Measurements from ENCODE around the gene GRM4.
"Not testable (repeated sequence)": the region's sequence is repeated elsewhere in the genome, so short reads cannot be mapped to it uniquely, and the experiment has no call there.

Gene GRM4

GRCh38 chr6:34059136-34059731 is 86.7 kb downstream of the GRM4 start:
- DNase-seq, result no peak

GRCh38 chr6:34057790-34058189 is 88.1 kb downstream of the GRM4 start:
- DNase-seq, result no peak

DNA sequence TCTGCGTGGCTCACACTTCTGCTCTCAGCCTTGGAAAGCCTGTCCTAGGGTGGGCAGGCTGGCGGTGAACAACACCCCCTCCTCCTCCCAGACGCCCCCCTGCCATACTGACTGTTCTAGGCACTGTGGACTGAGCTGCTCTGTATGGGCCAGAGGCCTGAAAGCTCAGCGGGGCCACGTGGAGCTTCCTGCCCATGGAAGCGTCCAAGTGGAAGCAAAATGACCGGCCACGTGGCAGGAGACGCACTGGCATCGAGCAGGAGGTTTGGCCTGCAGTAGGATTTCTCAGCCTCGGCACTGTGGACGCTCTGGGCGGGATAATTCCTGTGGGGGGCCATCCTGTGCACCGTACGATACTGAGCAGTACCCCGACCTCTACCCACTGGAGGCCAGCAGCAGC is 88.7 kb downstream of the GRM4 start:
- no peak for DNase-seq

- no peak for DNase-seq
Measured at GRCh38 chr6:34056305-34057108, 89.4 kb downstream of the GRM4 start.

- no peak for DNase-seq
Measured at GRCh38 chr6:34055223-34055933, 90.5 kb downstream of the GRM4 start.

DNA sequence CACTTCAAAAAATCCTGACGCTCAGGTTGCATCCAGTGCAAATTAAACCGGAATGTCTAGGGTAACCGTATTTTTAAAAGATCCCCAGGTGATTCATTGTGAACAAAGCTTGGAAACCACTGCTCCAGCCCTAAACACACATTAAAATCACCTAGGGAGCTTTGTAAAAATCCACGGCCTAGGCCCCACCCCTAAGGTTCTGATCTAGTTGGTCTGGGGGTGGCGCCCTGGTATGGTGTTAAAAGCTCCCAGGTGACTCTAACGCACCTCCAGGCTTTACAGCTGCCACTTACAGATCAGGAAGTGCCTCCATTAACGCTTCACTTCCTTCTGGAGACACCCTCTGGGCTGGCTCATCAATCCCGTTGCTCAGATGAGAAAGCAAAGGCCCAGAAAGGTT is 92.2 kb downstream of the GRM4 start:
- no peak for DNase-seq

DNA sequence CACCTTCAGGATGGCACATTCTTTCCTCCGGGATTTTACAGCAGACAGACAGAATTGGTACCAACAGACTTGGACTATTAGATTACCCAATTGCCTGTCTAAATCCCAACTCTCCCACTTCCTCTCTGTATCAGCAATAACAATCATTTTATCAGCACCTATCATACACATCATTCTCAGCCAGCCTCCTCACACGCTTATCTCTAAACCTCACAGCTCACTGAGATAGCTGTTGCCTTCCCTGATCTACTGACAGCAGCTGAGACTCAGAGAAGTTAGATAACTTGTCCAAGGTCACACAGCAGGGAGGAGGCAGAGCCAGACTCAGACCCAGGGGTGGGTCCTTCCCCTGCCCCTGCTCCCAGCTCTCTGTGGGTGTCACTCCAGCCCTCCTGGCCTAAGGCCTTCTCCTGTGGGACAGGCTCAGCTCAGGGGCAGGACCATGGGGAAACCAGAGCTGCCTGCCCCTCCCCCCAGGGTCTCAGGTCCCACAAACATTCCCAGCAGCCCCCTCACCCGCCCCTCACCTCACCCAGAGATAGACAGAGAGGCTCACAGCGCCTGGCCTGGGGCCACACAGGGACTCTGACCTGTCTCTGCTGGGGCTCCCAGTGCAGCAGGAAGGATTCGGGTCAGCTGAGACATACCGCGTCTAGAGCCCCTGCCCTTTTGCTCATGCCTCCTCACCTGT is 92.8 kb downstream of the GRM4 start:
- DNase-seq, result no peak

GRCh38 chr6:34052071-34052825 is 93.6 kb downstream of the GRM4 start:
- DNase-seq, result no peak

DNA sequence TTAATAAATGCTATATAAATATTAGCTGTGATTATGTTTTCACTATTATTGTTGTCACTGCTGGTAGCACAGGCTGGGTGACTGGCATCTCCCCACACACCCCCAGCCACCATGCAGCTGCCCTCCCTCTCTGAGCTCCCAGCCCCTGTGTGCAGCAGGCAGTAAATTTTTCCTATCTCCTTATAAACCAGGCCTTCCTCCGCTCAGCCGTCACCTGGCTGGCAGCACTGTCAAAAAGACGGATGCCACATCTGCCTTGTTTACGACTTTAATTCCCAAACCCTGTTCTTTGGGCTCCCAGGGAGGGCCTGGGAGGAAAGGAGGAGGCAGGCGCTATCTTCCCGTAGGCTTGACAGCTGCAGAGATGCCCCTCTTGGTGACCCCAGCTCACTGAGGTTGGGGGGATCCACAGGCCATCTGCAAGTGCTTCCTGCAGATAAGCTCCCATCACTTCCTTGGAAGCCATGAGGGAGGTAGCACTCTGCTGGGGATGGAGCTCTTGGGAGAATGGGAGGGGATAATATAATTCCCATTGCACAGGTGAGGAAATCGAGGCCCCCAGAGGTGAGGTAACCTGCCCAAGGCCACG is 94.5 kb downstream of the GRM4 start:
- no peak for DNase-seq

DNA sequence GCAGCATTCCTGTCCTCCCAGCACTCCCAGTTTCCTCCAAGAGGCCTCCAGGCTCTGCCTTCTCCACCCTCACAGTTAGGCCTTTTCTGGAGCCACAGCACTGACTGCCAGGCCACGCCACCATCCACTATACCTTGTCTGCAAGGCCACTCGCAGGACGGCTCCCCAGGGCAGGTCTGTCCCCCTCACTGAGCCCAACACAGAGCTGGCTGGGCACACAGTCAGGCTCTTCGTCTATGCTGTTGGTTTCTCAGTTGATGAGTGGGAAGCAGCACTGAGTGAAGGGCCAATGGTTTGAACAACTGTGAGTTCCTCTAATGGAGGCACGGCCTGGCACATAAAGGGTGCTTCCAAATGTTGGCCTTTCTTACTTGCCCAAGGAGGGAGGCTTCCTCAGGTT is 95.2 kb downstream of the GRM4 start:
- DNase-seq, result no peak

DNA sequence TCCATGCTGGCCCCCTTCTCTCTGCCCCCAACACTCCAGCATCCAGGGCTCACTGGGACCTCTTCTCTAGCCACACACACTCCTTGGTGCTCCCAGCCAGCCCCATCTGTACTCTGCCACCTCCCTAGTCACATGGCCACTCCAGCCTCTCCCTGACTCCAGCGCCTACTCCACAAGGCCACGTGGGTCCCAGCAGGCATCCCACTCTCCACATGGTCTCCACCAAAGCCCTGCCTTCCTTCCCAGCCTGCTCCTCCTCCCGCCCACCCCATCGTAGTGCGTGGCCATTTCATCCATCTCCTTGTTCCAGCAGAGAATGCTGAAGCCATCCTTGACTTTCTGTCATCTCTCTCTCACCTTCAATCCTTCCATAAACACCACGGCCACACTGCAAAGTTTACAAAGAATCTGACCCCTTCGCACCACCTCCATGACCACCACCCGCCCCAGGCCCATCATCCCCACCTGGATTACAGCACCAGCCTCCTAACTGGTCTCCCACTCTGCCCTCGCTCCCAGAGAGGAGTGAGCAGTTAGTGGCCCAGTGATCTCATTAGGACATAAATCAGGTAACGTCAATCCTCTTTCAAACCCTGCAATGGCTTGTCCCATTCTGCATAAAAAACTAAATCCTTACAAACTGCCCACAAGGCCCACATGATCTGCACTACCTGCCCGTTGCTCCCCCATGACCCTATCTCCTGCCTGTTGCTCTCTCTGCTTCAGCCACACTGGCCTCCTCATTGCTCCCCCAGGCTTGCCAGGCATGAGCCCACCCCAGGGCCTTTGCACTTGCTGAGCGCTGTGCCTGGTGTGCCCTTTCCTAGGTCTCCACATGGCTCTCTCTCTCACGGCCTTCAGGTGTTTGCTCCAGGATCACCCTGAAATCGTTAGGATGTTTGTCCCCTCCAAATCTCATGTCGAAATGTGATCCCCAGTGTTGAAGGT is 96.2 kb downstream of the GRM4 start:
- DNase-seq, result no peak

- DNase-seq, result no peak
Measured at GRCh38 chr6:34047913-34048867, 97.7 kb downstream of the GRM4 start.

DNA sequence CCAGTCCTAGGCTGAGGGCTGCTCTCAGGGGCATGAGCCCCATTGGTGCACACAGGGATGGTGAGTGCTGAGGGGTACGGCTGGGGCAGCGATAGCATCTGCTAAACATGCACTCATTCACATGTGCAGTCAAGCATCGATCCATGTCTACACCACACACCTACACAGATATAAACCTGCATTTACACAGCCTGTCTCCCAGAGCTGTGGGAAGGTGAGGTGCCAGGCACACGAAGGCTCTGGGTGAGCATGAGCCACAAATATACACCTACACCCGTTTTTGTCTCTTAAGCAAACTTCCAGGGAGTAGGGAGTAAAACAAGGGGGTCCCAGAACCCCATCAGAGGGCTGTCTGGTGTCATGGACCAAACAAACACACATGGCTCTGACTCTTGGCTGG is 99.3 kb downstream of the GRM4 start:
- DNase-seq, result no peak

DNA sequence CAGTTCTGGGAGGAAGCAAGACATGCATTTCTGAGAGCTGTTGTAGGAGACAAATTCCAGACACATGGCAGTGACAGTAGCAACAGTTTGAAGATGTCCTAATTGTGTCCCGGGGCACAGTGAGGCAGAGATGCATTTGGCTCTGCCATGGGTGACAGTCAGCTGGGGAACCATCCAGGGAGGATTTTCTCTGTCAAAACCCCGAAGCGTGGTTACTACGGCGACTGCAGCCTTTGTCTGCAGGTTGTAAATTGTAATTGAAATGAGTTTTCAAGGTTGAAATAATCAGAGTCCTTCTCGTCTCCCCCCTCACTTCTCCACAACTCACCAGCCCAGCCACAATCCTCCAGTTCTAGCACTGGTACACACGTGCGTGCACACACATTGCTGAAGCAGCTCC is 100.1 kb downstream of the GRM4 start:
- DNase-seq, result no peak

GRCh38 chr6:34044945-34045595 is 100.8 kb downstream of the GRM4 start:
- DNase-seq, result no peak

DNA sequence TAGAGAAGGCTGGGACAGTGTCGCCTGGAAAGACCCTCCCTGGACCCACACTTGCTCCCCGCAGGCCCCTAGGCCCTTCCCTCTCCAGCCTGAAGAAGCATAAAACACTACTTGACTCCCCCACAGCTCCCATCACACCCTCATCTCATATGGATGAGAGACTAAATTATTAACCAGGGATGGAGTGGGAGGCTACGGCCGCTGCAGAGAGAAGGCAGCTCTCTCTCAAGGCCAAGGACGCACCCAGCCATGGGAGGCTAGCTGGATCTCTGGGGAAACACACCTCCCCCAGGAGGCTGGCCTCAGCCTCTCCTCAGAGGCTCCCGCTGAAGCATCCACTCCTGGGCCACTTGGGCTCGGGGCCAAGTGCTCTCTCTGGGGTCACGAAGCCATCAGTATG is 102.5 kb downstream of the GRM4 start:
- no peak for DNase-seq

DNA sequence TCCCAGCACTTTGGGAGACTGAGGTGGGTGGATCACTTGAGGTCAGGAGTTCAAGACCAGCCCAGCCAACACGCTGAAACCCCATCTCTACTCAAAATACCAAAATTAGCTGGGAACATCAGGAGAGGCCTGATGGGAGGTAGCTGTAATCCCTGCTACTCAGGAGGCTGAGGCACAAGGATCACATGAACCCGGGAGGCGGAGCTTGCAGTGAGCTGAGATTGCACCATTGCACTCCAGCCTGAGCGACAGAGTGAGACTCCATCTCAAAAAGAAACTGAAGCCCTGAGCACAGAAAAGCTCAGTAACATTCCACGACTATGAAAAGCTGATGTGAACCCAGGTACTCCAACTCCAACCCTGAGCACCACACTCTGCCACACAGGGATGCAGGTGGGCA is 103.9 kb downstream of the GRM4 start:
- DNase-seq, result not testable (repeated sequence)

DNA sequence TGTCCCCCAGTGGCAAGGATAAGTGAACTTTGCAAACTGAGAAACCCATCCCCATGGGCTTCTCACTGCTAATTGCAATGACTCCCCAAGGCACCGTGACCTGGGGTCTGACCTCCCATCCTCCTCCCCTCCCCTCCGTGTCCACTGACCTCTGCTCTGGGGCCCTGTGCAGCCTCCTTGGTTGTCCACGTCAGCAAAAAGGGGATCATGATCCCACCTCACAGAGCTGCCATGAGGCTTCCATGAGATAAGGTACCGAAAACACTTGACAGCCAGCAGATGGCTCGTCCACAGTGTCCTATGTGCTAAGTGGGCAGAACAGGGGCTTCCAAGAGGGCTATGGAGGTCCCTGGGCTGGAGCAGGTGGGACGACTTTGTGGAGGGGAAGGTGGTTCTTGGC is 104.5 kb downstream of the GRM4 start:
- DNase-seq, result no peak

DNA sequence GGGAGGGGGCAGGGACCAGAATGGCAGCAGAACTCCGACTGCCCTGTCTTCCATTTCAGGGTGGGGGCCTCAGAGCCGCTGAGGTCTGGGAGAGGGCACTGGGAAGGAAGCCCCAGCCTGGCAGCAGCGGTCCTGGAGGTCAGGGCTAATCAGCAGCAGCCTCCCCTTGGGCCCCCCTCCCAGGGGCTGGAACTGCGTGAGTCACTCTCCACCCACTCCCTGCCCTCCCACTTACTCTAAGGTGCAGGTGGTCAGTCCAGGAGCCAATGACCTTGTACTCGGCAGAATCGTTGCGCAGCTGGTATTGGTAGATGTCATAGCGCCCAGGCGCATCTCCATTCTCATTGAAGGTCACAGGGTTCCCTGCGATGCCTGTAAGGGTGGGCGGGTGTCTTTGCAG is 105.9 kb downstream of the GRM4 start:
- DNase-seq, result no peak
